Measurements from ENCODE around the gene TSPAN32. TPM values are rescaled to one million over a fixed set of nuclear protein-coding genes. Genes with fewer than 3 reads are reported as not detected.

Gene TSPAN32
- total RNA-seq, 1 experiment from 2014 or later = not detected

DNA sequence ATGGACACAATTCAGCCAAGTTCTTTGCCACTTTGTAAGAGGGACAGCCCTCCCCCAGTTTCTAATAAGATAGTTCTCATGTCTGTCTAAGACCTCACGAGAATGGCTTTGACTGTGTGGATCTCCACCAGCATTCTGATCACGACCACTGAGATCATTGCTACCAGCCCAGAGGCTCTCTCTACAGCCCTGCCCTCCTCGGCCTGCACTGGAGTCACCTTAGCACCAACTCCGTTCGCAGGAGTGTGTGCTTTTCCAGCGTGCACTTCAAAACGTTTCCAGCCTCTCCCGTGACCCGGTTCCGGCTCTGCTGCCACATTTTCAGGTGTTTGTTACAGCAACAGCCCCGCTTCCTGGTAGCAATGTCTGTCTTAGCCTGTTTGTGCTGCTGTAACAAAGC lies 26.2 kb downstream of the TSPAN32 start:
- H3K27ac ChIP-seq (ENCODE audit: low read length) = no peak overlapping the region
- H3K4me3 ChIP-seq (ENCODE audit: low read depth in 2 of 2, low read length in 2 of 2) = no peak overlapping the region
- H3K4me1 ChIP-seq (ENCODE audit: control insufficient read depth, insufficient read depth, low read length) = no peaks in the 10 kb centered on the region
- in situ Hi-C loops (cut with HindIII; ENCODE audit: low pct_unique_long_range_greater_than_20kb, low sequenced_read_pairs) = no loop called here
- DNase-seq (ENCODE audit: low read depth, low spot score) (no peak), ATAC-seq (no peak)
- intact Hi-C loops (cut with micrococcal nuclease; ENCODE audit: unreplicated experiment) = no loop called here
- peaks cover 5% of the 10 kb centered on the region; the same call in 1 of the 2 replicates for H3K9me3 ChIP-seq (ENCODE audit: control insufficient read depth, insufficient read depth, low read depth, low read length)
- H3K27me3 ChIP-seq (ENCODE audit: control insufficient read depth, insufficient read depth, low read length) = no peaks in the 10 kb centered on the region
- H3K36me3 ChIP-seq (ENCODE audit: control insufficient read depth, insufficient read depth, low read length) = no peaks in the 10 kb centered on the region
- BruUV-seq (replicated peaks) = no TSS peak
- ChIA-PET POLR2A (interaction anchor here (0.5 kb wide), 1 partner anchor 159 kb away, joined by 9 read pairs; no protein-coding TSS in a partner anchor), CTCF (no interaction called here)
- TF ChIP-seq TCF7L2 (IDR thresholded peaks at IDR 0.05; ENCODE audit: low read depth, low read length) = no peak
- no peak for TF ChIP-seq POLR2AphosphoS5 (IDR thresholded peaks at IDR 0.05; ENCODE audit: low read depth, low read length)
- TF ChIP-seq, protein P1, sequence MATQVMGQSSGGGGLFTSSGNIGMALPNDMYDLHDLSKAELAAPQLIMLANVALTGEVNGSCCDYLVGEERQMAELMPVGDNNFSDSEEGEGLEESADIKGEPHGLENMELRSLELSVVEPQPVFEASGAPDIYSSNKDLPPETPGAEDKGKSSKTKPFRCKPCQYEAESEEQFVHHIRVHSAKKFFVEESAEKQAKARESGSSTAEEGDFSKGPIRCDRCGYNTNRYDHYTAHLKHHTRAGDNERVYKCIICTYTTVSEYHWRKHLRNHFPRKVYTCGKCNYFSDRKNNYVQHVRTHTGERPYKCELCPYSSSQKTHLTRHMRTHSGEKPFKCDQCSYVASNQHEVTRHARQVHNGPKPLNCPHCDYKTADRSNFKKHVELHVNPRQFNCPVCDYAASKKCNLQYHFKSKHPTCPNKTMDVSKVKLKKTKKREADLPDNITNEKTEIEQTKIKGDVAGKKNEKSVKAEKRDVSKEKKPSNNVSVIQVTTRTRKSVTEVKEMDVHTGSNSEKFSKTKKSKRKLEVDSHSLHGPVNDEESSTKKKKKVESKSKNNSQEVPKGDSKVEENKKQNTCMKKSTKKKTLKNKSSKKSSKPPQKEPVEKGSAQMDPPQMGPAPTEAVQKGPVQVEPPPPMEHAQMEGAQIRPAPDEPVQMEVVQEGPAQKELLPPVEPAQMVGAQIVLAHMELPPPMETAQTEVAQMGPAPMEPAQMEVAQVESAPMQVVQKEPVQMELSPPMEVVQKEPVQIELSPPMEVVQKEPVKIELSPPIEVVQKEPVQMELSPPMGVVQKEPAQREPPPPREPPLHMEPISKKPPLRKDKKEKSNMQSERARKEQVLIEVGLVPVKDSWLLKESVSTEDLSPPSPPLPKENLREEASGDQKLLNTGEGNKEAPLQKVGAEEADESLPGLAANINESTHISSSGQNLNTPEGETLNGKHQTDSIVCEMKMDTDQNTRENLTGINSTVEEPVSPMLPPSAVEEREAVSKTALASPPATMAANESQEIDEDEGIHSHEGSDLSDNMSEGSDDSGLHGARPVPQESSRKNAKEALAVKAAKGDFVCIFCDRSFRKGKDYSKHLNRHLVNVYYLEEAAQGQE (IDR thresholded peaks at IDR 0.05; ENCODE audit: insufficient read depth in 1 of 2, low read depth in 2 of 2, low read length in 1 of 2) = no peak
- TF ChIP-seq, protein P2, sequence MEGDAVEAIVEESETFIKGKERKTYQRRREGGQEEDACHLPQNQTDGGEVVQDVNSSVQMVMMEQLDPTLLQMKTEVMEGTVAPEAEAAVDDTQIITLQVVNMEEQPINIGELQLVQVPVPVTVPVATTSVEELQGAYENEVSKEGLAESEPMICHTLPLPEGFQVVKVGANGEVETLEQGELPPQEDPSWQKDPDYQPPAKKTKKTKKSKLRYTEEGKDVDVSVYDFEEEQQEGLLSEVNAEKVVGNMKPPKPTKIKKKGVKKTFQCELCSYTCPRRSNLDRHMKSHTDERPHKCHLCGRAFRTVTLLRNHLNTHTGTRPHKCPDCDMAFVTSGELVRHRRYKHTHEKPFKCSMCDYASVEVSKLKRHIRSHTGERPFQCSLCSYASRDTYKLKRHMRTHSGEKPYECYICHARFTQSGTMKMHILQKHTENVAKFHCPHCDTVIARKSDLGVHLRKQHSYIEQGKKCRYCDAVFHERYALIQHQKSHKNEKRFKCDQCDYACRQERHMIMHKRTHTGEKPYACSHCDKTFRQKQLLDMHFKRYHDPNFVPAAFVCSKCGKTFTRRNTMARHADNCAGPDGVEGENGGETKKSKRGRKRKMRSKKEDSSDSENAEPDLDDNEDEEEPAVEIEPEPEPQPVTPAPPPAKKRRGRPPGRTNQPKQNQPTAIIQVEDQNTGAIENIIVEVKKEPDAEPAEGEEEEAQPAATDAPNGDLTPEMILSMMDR (IDR thresholded peaks at IDR 0.05) = no peak
- TF ChIP-seq SIN3A (IDR thresholded peaks at IDR 0.05; ENCODE audit: borderline replicate concordance, insufficient read depth, low read depth, low read length) = no peak

DNA sequence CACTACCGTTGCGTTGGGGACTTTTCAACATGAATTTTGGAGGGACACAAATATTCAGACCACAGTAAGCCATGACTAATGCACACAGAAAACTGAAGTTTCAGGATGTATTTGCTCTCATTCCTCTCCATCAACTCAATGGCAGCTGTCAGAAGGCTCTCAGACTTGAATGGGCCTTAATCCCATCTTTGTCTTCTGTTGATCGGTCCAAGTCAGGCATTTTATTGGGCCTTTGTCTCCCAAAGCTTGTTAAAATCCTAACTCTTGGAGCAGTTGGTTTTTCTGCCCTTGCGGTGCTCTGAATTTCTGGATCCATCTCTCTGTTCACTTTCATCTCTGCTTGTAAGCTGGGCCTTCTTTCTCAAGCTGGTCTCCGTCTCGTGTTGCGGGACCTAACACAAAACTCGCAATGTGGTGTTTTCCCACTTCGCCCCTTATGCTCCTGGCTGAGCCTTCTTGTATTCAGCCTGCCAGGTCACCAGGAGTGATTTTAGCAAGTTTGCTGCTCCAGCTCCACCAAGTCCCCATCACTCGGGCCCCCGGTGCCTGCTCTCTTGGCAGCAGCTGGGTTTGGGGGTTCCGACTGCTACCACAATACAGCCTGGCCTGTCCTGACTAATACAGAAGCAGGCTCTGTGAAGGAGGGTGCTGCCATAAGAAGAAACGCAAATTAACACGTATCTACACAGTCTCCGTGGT lies 27.0 kb downstream of the TSPAN32 start:
- no peaks in the 10 kb centered on the region for H3K27me3 ChIP-seq (ENCODE audit: control insufficient read depth, insufficient read depth, low read length)
- no peaks in the 10 kb centered on the region for H3K4me1 ChIP-seq (ENCODE audit: control insufficient read depth, insufficient read depth, low read length)
- in situ Hi-C loops (cut with HindIII; ENCODE audit: low pct_unique_long_range_greater_than_20kb, low sequenced_read_pairs) = no loop called here
- H3K27ac ChIP-seq (ENCODE audit: low read length) = no peak overlapping the region
- no peak for TF ChIP-seq POLR2AphosphoS5 (IDR thresholded peaks at IDR 0.05; ENCODE audit: low read depth, low read length)
- TF ChIP-seq, protein P2 (IDR thresholded peaks at IDR 0.05) = no peak
- H3K36me3 ChIP-seq (ENCODE audit: control insufficient read depth, insufficient read depth, low read length) = no peaks in the 10 kb centered on the region
- no TSS peak for BruUV-seq (replicated peaks)
- intact Hi-C loops (cut with micrococcal nuclease; ENCODE audit: unreplicated experiment) = no loop called here
- no peak overlapping the region for H3K4me3 ChIP-seq (ENCODE audit: low read depth in 2 of 2, low read length in 2 of 2)
- CTCF ChIA-PET = no interaction called here
- POLR2A ChIA-PET = no interaction called here
- DNase-seq (ENCODE audit: low read depth, low spot score) (no peak), ATAC-seq (no peak)
- peaks cover 5% of the 10 kb centered on the region; the same call in 1 of the 2 replicates for H3K9me3 ChIP-seq (ENCODE audit: control insufficient read depth, insufficient read depth, low read depth, low read length)
